Tibial nerve (tissue), 4 donors: Measurements from ENCODE around the gene USP28.

Source experiments
- CTCF ChIP-seq, 5 experiments: fragments of 200-600 bp in 3 of 5; fragments of 450-650 bp in 2 of 5; sonication (generic) in 3 of 5; IDR thresholded peaks; one replicate each; pipeline ENCODE4 v1.5.1; 2016 to 2019; ENCODE audit warnings: antibody characterized with exemption in 5 of 5, mild to moderate bottlenecking in 3 of 5, moderate library complexity in 2 of 5
- EP300 ChIP-seq, 2 donors: sonication (generic); formaldehyde crosslinking; IDR thresholded peaks; one replicate each; pipeline ENCODE4 v1.6.1; 2017; ENCODE audit warnings: antibody characterized with exemption in 2 of 2, mild to moderate bottlenecking in 1 of 2
- POLR2A ChIP-seq, 2 donors: fragments of 450-650 bp; IDR thresholded peaks; one replicate each; pipeline ENCODE4 v1.6.1; 2017; ENCODE audit warnings: antibody characterized with exemption in 2 of 2, mild to moderate bottlenecking in 2 of 2, moderate library complexity in 2 of 2

GRCh38 chr11:113884361-113884836 lies 9.0 kb upstream of the USP28 start:
- no peak for TF ChIP-seq POLR2A (IDR thresholded peaks at IDR 0.05)
- no peak for TF ChIP-seq EP300 (IDR thresholded peaks at IDR 0.05)
- TF ChIP-seq CTCF (IDR thresholded peaks at IDR 0.05): no peak
